GM10266 (cell line): ENCODE data around the gene RBM20.

Experiments
- DNase-seq: peaks from one replicate; pipeline ENCODE4 v3.0.0; 2012; ENCODE audit errors: extremely low spot score
- TF ChIP-seq, protein P1 (sequence below): IDR thresholded peaks from 2 replicates; pipeline ENCODE4 v1.5.1; 2012; ENCODE audit warnings: mild to moderate bottlenecking, low read depth; ENCODE audit not compliant: control insufficient read depth, insufficient read depth; ENCODE audit errors: missing control alignments

RBM20 gene

DNA sequence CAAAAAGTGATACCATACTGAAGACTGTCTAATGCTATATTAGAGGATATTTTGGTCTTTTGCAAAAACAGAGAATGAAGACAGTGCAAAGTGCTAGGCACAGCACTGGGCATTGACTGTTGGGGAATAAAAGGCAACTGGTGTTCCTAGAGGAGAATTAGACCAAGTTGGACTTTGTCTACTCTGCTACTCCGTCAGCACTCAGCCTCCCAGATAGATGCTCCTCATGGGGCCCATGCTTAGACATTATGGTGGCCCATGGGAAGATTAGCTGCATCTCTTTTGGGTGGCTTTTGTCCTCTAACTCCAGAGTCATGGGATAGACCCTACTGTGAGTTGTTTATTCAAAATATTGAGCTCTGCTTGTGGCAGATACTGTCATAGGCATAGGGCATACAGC lies 113.5 kb downstream of the RBM20 start:
- TF ChIP-seq, protein P1, sequence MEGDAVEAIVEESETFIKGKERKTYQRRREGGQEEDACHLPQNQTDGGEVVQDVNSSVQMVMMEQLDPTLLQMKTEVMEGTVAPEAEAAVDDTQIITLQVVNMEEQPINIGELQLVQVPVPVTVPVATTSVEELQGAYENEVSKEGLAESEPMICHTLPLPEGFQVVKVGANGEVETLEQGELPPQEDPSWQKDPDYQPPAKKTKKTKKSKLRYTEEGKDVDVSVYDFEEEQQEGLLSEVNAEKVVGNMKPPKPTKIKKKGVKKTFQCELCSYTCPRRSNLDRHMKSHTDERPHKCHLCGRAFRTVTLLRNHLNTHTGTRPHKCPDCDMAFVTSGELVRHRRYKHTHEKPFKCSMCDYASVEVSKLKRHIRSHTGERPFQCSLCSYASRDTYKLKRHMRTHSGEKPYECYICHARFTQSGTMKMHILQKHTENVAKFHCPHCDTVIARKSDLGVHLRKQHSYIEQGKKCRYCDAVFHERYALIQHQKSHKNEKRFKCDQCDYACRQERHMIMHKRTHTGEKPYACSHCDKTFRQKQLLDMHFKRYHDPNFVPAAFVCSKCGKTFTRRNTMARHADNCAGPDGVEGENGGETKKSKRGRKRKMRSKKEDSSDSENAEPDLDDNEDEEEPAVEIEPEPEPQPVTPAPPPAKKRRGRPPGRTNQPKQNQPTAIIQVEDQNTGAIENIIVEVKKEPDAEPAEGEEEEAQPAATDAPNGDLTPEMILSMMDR: no peak
- DNase-seq: no peak

DNA sequence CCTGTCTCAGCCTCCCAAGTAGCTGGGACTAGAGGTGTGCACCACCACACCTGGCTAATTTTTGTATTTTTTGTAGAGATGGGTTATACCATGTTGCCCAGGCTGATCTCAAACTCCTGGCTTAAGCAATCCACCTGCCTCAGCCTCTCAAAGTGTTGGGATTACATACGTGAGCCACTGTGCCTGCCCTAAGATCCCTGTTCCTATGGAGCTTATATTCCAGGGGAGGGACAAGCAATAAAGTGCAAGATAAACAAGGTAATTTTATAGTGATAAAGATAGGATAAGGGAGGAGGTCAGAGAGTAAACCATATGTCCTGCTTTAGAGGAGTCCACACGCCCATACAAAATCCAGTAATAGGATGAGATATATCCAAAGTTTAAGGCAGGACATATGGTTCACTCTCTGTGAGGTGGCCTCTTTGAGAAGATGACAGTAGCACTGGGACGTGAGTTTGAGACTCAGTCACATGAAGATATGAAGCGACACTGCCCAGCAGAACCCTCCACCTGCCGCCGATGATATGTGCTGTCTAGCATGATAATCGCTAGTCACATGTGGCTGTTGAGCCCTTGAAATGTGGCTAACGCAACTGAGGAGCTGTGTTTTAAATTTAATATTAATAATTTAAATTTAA lies 114.1 kb downstream of the RBM20 start:
- DNase-seq: no peak

DNA sequence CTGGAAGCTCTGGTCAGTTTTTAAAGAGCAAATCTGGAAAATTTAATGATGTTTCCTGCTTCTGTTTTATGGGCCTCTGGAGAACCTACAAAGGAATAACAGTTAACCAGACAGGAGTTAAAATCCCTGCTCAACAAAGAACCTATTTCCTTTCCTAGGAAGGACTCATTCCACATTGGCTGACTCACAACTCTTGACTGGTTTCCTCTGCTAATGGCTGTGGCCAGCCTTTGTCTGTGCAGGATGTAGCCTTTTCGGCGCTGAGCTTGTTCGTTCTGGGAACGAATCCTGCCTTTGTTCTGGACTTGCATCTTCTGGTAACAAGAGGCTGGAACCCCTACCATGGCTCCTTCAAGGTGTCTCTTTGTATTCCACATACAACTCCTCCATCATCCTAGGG lies 114.8 kb downstream of the RBM20 start:
- TF ChIP-seq, protein P1: no peak
- no peak for DNase-seq

More for the DNA sequence above, 114.1 kb downstream of the RBM20 start:
- TF ChIP-seq, protein P1: no peak

- TF ChIP-seq, protein P1: no peak
- no peak for DNase-seq
Measured at GRCh38 chr10:110759523-110759922, 115.4 kb downstream of the RBM20 start.

DNA sequence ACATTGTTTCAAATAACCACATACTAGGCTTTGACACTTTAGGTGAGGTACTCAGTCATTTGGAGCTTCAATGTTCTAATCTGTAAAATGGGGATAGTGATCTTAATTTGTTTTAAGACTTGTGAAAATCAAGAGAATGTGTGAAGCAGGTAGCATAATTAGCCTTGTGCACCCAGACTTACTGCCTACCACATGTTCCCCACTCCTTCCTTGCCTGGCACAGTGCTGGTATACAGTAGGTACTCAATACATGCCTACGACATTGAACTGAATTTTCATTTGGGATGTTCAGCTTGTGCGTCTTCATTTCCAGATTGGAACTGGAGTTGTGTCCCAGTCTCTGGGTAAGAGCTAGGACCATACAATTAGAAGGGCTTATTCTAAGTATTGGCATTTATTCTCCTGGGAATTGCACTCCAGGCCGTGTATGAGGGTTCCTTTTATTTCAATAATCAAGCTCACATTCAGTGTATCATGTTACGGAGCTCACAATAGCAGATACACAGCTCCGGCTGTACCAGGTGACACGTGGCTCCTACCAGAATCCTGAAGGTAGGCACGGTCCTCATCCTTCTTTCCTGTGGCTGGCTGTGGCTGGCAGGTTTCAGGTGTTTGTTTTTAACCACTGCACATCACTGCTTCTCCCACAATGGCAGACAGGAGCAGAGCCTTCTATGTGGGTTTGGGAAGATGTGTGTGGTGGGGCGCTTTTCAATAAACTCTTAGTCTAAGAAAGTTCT lies 118.1 kb downstream of the RBM20 start:
- TF ChIP-seq, protein P1: no peak
- no peak for DNase-seq

DNA sequence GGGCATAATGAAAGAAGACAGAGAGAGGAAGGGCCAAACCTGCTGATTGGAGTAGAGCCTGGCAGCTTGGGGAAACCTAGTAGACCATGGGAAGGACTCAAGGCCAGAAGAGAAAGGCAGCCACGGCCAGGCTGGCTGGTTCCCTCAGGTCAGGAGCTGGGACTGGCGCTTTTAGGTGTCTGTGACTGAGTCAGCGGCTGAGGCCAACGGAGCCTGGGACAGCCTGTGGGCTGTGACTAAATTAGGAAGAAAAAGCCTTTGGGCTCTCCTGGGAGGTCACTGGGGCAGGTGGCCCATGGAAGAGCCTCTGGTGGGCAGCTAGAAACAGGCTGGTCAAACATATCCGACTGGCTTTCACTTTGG lies 118.7 kb downstream of the RBM20 start:
- DNase-seq: no peak
- TF ChIP-seq, protein P1: no peak

DNA sequence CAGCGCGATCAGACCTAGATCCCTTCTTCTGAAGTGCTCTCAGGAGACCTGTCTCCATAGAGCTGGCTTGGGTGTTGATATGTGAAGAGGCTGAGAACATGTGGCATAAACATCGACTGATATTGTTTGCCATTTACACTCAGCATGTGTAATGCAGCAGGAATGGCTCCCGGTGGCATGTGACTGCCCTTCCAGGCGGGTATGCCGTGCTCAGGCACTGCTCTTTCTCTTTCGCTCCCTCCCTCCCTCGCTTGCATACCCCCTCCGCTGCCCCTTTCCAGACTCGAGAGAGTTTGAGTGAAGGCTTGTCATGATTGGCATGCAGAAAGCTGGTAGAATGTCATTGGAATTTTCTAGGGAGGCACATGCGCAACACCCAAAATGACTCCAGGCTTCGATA lies 120.2 kb downstream of the RBM20 start:
- no peak for DNase-seq
- TF ChIP-seq, protein P1: no peak
